Skeletal muscle satellite cell (primary cell): ENCODE results near the gene NNMT.

Experiments used
- H3K27me3 ChIP-seq: 2 replicates; pipeline ENCODE4 v1.7.0; 2013; ENCODE audit warnings: low read length; ENCODE audit not compliant: control insufficient read depth, insufficient read depth
- H3K36me3 ChIP-seq: 2 replicates; pipeline ENCODE4 v1.7.0; 2013; ENCODE audit warnings: mild to moderate bottlenecking, control low read depth, low read length; ENCODE audit not compliant: insufficient read depth
- H3K4me1 ChIP-seq: 2 replicates; pipeline ENCODE4 v1.7.0; 2013; ENCODE audit warnings: low read length; ENCODE audit not compliant: control insufficient read depth, insufficient read depth
- H3K4me2 ChIP-seq: 2 replicates; pipeline ENCODE4 v1.7.0; 2013; ENCODE audit warnings: mild to moderate bottlenecking, low read length
- H3K4me3 ChIP-seq: 2 replicates; pipeline ENCODE4 v1.7.0; 2013; ENCODE audit warnings: low read length
- H3K9ac ChIP-seq: 2 replicates; pipeline ENCODE4 v1.7.0; 2013; ENCODE audit warnings: mild to moderate bottlenecking, low read depth, low read length, moderate library complexity
- H3K9me3 ChIP-seq: replicated peaks from 2 replicates; pipeline ENCODE4 v1.7.0; 2013; ENCODE audit warnings: mild to moderate bottlenecking, control low read depth, low read length

The NNMT gene

GRCh38 chr11:114288136-114288535 lies 8.1 kb upstream of the NNMT start:
- Histone ChIP-seq H3K9ac (no peak overlapping the region), H3K4me1 (peaks cover 68% of the 10 kb centered on the region), H3K4me2 (no peak overlapping the region), H3K4me3 (no peak overlapping the region), H3K9me3 (no peaks in the 10 kb centered on the region), H3K36me3 (no peaks in the 10 kb centered on the region), H3K27me3 (no peaks in the 10 kb centered on the region)

- H3K4me3 ChIP-seq: no peak overlapping the region
- H3K4me2 ChIP-seq: peak overlapping the region; percentile 74
- no peaks in the 10 kb centered on the region for H3K27me3 ChIP-seq
- peak overlapping the region; percentile 89 for H3K9ac ChIP-seq
- H3K4me1 ChIP-seq: peaks cover 75% of the 10 kb centered on the region
- no peaks in the 10 kb centered on the region for H3K9me3 ChIP-seq
- no peaks in the 10 kb centered on the region for H3K36me3 ChIP-seq
Measured at GRCh38 chr11:114289779-114290178, 6.4 kb upstream of the NNMT start.

DNA sequence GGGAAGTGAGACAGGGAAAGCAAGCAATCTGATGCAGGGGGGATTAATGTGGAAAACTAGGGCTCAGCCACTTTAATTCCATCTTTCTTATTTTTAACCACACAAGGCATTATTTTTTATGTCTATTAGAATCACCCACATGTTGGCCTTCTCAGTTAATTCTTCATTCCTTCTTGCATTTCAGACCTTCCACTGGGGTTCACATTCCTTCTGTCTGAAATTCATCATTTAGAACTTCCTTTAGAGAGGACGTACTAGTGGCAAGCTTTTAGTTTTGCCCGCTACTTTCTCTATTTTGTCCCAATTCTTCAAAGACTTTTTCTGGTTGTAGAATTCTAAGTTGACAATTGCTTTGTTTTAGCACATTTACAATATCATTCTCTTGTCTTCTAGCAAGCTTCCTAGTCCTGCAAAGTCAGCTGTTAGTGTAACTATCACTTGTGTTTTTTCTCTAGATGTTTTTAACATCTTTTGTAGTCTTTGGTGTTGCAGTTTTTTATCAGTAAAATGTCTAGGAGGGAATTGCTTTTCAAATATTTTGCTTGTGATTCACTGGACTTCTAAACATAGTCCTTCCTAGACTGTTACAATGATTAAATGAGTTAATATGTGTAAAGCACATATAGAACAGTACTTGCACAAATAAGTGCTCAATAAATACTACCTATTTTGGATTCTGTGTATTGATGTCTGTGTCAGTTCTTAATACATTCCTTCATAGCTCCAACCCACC lies 5.5 kb upstream of the NNMT start:
- H3K27me3 ChIP-seq: no peaks in the 10 kb centered on the region
- H3K9me3 ChIP-seq: no peaks in the 10 kb centered on the region
- peak overlapping the region; percentile 74 for H3K4me2 ChIP-seq
- peak overlapping the region; percentile 61 for H3K4me3 ChIP-seq
- peak overlapping the region; percentile 89 for H3K9ac ChIP-seq
- no peaks in the 10 kb centered on the region for H3K36me3 ChIP-seq
- H3K4me1 ChIP-seq: peaks cover 72% of the 10 kb centered on the region

DNA sequence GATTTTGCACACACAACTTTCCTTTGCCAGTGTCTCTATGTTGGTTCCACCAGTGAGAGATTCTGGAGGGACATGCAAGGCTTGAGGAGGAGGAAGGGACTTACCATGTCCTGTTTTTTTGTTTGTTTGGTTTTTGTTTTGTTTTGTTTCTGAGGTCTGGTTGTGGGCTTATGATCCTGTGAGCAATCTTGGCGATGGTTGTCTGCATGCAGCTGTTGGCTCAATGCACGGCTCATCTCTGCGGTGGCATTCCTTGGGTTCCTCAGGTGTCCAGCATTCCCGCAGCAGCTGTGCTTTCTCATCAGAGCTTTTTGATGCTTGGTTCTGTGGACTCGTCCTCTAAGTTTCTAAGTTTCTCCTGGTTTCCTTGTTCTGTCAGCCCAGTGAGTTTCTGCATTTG lies 4.8 kb upstream of the NNMT start:
- Histone ChIP-seq H3K9me3 (no peaks in the 10 kb centered on the region), H3K27me3 (no peaks in the 10 kb centered on the region), H3K4me1 (peaks cover 72% of the 10 kb centered on the region), H3K4me2 (peak overlapping the region; percentile 74), H3K9ac (peak overlapping the region; percentile 89), H3K4me3 (peak overlapping the region; percentile 61), H3K36me3 (no peaks in the 10 kb centered on the region)

DNA sequence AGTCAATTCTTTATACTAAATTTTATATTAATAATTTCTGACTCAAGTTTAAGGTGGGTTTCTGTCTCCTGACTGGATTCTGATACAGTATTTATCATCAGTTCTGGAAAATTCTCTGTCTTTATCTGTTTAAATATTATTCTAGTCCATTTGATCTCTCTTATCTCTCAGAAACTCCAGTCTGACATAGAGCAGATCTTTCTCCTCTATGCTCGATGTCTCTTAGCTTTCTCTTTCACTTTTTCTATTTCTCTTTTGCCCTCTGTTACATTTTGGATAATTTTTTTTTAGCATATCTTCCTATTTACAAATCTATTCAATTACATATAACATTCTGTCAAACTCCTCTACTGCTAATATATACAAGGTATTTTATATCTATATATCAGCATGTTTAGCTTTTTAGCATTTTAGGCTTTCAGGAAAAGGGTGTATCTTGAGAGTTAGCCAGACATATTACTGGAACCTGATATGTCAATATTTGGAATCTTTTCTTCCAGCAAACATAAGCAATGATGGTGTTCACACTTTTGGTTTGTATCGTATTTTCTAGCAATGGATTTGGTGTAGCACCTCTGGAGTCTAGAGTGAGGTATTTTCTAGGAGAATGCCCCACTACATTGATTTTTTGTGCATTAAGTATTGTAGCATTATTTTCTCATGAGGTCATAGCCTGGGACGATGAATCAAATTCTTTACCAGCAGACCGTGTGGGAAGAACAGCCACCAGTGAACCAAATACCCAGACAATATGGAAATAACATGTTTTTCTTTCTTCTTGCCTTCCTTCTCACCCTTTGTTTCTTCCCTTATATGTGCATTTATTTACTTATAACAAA lies 4.1 kb upstream of the NNMT start:
- Histone ChIP-seq H3K4me1 (peaks cover 66% of the 10 kb centered on the region), H3K27me3 (no peaks in the 10 kb centered on the region), H3K36me3 (no peaks in the 10 kb centered on the region), H3K4me3 (peak overlapping the region; percentile 61), H3K9me3 (no peaks in the 10 kb centered on the region), H3K4me2 (peak overlapping the region; percentile 74), H3K9ac (peak overlapping the region; percentile 89)

GRCh38 chr11:114293201-114293711 lies 2.9 kb upstream of the NNMT start:
- Histone ChIP-seq H3K27me3 (no peaks in the 10 kb centered on the region), H3K36me3 (peaks cover 8% of the 10 kb centered on the region), H3K9ac (peak overlapping the region; percentile 99), H3K9me3 (no peaks in the 10 kb centered on the region), H3K4me2 (no peak overlapping the region), H3K4me3 (peak overlapping the region; percentile 11), H3K4me1 (peaks cover 70% of the 10 kb centered on the region)

DNA sequence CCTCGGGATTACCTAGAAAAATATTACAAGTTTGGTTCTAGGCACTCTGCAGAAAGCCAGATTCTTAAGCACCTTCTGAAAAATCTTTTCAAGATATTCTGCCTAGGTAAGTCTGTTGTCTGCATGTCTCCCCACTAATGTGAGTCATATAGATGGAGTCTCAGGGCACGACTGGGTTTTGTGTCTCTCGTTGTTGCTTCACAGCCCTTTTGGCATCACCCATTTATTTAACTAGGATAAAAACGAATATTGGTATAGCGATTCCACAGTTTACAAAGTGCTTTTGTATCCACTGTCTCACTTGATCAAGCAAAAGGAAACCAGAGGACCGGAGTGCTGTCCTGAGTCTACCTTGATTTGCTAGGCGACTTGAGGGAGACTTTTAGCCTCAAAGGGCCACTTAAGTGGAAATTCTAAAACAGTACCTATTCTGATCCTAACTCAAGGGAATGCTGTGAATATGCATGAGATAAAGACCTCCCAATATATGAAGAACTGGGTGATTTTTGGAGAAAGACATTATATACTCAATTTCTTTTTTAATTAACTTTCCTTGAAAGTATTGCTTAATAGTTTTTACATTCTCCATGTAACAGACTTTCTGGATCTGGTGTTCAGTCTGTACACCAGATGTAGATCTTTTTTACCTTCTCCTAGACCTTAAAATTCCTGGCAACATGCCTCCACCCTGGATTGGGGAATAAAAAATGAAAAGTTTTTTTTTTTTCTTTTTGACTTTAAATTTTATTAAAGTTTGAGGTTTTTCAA lies 590 bp downstream of the NNMT start:
- H3K27me3 ChIP-seq: no peaks in the 10 kb centered on the region
- peaks cover 46% of the 10 kb centered on the region for H3K4me1 ChIP-seq
- peak overlapping the region; percentile 99 for H3K9ac ChIP-seq
- peak overlapping the region; percentile 80 for H3K4me2 ChIP-seq
- H3K4me3 ChIP-seq: peak overlapping the region; percentile 80
- peaks cover 43% of the 10 kb centered on the region for H3K36me3 ChIP-seq
- H3K9me3 ChIP-seq: no peaks in the 10 kb centered on the region

GRCh38 chr11:114297806-114298709 lies 1.9 kb downstream of the NNMT start:
- Histone ChIP-seq H3K9me3 (no peaks in the 10 kb centered on the region), H3K9ac (peak overlapping the region; percentile 99), H3K4me3 (peak overlapping the region; percentile 80), H3K4me2 (peak overlapping the region; percentile 80), H3K4me1 (peaks cover 34% of the 10 kb centered on the region), H3K36me3 (peaks cover 54% of the 10 kb centered on the region), H3K27me3 (no peaks in the 10 kb centered on the region)

DNA sequence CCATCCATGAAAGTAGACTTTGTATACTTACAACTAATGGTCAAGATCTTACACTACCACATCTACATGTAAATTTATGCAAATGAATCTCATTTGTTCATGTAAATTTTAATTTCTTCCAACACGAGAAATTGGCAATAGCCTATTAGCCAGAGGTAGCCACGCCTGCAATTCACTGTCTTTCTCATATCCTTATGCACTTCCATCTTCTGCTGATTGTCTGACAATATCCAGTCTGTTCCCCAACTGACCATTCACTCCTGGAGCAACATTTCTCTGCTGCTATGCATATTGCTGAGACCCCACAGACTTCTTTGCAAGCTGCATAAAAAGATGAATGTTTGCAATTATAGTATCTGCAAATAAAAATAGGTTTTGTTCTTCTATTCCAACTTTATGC lies 2.5 kb downstream of the NNMT start:
- peak overlapping the region; percentile 99 for H3K9ac ChIP-seq
- H3K9me3 ChIP-seq: no peaks in the 10 kb centered on the region
- H3K36me3 ChIP-seq: peaks cover 60% of the 10 kb centered on the region
- peak overlapping the region; percentile 80 for H3K4me3 ChIP-seq
- no peaks in the 10 kb centered on the region for H3K27me3 ChIP-seq
- peaks cover 32% of the 10 kb centered on the region for H3K4me1 ChIP-seq
- peak overlapping the region; percentile 80 for H3K4me2 ChIP-seq

GRCh38 chr11:114301088-114301487 lies 4.9 kb downstream of the NNMT start:
- Histone ChIP-seq H3K9ac (peak overlapping the region; percentile 99), H3K4me2 (peak overlapping the region; percentile 80), H3K36me3 (peaks cover 73% of the 10 kb centered on the region), H3K9me3 (no peaks in the 10 kb centered on the region), H3K4me3 (peak overlapping the region; percentile 80), H3K4me1 (peaks cover 12% of the 10 kb centered on the region), H3K27me3 (no peaks in the 10 kb centered on the region)
